ENCODE results near the gene ANO10.
"Not testable (repeated sequence)": the region's sequence is repeated elsewhere in the genome, so short reads cannot be mapped to it uniquely, and the experiment has no call there.

Gene ANO10

DNA sequence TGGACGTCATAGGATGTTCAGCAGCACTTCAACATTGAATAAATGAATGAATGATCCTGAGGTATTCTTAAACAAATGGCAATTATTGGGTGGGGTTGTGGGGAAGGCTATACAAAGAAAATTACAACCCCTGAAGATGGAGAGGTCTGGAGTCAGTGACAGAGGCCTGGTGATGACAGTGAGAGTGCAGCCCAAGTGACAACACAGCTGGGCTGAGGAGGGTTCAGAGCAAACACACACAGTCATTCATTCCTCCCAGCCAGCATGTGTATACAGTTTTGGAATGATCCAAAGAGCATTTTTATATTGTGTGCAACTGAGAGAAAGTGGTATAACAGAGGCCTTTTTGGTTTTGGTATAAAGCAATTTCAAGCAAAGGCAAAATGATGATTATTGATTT, 148.1 kb downstream of the ANO10 start:
- no peak for DNase-seq (ENCODE audit: low read depth in 3 of 3)

- no peak for DNase-seq (ENCODE audit: low read depth in 3 of 3)
Observed at GRCh38 chr3:43473244-43473643, 148.6 kb downstream of the ANO10 start.

GRCh38 chr3:43468133-43468532, 153.7 kb downstream of the ANO10 start:
- no peak for DNase-seq (ENCODE audit: low read depth in 3 of 3)

DNA sequence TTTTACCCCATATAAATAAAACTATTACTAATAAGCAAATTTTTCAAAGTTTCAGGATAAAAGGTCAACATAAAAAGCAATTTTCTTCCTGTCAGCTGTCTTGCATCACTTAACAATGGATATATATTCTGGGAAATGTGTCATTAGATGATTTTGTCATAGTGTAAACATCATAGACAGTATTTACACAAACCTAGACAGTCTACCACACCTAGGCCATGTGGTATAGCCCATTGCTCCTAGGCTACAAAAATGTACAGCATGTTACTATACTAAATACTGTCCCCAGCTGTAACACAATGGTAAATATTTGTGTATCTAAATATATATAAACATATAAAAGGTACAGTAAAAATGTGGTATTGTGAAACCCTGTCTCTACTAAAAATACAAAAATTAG, 156.7 kb downstream of the ANO10 start:
- DNase-seq (ENCODE audit: low read depth in 3 of 3): no peak

- not testable (repeated sequence) for DNase-seq (ENCODE audit: low read depth in 3 of 3)
Observed at GRCh38 chr3:43462566-43462965, 159.2 kb downstream of the ANO10 start.

- no peak for DNase-seq (ENCODE audit: low read depth in 3 of 3)
Observed at GRCh38 chr3:43461345-43461744, 160.5 kb downstream of the ANO10 start.

- not testable (repeated sequence) for DNase-seq (ENCODE audit: low read depth in 3 of 3)
Observed at GRCh38 chr3:43457038-43457437, 164.8 kb downstream of the ANO10 start.

DNA sequence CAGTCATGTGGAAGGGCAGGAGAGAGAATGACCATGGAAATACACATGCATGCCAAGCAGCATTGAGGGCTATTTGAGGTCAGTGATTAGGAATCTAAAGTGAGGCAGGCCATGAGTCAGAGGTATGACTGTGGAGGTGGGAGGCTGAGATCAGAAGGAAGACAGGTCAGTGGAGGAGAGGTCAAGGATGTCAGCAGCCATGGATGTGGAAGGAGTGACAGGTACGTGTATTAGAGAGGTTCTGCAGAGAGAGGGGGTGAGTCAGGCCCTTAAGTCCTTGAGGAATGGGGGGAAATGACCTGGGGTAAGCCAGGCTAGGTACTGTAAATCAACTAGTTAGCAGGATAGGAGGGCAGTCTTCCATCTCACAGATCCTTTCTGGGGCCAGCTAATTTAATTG, 166.6 kb downstream of the ANO10 start:
- no peak for DNase-seq (ENCODE audit: low read depth in 3 of 3)

- no peak for DNase-seq (ENCODE audit: low read depth in 3 of 3)
Observed at GRCh38 chr3:43453981-43454380, 167.8 kb downstream of the ANO10 start.

DNA sequence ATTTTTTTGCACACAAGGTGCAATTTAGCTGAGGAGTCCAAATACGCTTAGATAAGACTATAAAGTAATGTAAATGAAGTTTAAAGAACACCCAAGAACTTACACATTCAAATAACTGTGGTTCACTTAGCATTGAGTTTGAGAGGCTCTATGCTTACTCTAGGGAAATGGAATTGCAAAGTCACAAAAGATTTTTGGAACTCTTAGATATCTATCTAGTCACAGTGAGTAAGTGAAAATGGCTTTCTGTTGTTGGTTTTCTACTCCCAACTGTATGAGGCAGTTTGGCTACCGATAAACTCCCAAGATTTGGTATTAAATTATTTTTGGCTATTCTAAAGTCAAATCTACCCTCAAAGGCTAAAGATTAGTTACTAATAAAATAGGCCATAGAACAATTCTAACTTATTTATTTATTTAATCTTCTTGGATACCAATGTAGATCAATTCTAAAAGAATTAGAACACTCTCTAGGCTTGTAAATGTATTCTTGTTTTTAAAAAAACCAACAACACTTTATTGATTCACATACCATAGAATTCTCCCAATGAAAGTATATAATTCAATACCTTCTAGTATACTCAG, 170.0 kb downstream of the ANO10 start:
- no peak for DNase-seq (ENCODE audit: low read depth in 3 of 3)

DNA sequence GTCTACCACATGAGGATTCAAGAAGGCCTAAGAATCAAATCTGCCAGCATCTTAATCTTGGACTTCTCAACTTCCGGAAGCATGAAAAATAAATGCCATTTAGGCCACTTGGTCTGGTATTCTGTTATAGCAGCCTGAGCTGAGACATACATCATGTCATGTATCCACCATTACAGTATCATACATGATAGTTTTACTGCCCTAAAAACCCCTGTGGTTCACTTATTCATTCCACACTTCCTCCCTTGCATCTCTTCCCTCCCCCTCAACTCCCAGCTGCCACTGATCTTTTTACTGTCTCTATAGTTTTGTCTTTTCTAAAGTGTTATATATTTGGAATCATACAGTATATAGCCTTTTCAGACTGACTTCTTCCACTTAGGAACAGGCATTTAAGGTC, 173.7 kb downstream of the ANO10 start:
- DNase-seq (ENCODE audit: low read depth in 3 of 3): no peak

GRCh38 chr3:43445820-43446219, 176.0 kb downstream of the ANO10 start:
- DNase-seq (ENCODE audit: low read depth in 3 of 3): no peak

GRCh38 chr3:43442872-43443395, 178.9 kb downstream of the ANO10 start:
- no peak for DNase-seq (ENCODE audit: low read depth in 3 of 3)

DNA sequence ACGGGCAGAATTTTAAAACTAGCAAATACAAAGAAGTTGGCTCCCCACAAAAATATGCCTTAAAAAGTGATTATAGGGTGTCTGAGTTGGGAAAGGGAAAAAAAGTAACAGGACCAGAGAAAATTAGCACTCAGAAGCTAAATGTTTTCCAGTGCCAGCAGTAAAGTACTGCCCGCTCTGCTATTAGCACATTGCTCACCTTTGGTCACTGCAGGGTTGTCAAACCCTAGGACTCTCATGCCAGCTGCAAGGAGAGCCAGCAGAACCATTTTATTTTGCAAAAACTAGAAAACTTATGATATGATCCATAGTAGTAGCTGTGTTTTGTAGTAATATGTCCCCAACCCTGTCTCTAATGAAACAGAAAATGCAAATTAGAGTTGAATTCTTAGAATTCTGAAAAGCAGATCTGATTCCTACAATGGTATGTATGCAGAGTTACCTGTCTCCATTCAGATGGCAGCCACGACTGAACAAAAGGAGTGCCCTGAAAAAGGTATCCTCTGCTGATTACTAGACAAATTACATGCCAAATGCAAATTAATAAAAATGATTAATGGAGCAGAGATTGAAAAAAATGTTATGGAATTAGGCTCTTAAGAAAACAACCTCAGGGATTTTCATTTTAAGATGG, 185.2 kb downstream of the ANO10 start:
- DNase-seq (ENCODE audit: low read depth in 3 of 3): no peak

DNA sequence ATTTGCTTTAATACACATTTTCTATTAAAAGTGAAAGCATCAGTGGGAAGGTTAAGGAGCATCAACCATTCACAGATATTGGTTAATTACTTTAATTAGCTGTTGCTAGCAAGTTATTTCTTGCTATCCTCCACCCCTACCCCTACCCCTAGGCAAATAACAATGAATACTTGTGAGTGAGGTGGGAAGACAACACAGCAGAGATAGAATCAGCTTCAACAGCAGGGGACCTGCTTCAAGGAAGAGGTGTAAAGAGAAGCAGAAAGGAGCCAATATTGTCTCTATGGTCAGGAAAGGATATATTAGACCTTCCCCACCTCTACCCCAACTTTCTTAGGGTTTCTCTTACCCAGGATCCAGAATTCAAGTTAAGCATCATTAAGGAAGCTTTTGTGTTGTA, 186.1 kb downstream of the ANO10 start:
- no peak for DNase-seq (ENCODE audit: low read depth in 3 of 3)

DNA sequence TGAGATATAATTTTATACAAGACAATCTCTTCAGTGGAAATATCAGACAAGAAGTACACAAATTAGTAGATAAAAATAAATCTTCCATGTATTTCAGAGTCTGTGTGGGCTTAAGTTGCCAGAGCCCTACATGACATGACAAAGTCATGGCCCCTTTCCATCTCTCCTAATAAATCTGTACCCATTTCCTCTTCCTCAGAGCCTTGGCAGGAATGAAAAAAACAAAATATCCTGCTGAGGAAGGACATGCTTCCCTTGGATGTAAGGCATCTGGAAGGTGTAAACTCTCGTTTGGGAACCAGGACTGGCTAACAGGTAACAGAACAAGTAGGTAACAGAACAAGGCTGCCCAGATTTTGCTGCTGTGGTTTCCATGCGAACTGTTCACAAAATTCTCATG, 187.4 kb downstream of the ANO10 start:
- no peak for DNase-seq (ENCODE audit: low read depth in 3 of 3)

DNA sequence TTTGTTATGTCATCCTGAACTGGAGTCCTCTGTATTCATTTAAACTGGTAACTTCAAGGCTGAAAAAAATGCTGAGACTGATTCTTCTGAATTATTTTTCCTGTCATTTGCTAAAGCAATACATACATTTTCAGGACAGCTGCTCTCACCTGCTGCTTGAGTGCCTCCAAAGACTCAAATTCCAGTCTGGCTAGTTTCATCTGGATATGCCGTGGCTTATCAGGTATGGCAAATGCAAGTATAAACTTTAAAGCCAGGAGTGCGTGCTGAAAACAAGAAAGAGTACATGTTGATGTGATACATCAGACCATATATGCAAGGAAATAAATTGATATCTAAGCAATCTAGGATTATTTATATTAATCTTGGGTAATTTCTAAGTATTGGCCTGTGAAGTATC, 189.3 kb downstream of the ANO10 start:
- DNase-seq (ENCODE audit: low read depth in 3 of 3): no peak

GRCh38 chr3:43426388-43426787, 195.4 kb downstream of the ANO10 start:
- DNase-seq (ENCODE audit: low read depth in 3 of 3): no peak

GRCh38 chr3:43425829-43426228, 196.0 kb downstream of the ANO10 start:
- DNase-seq (ENCODE audit: low read depth in 3 of 3): no peak

GRCh38 chr3:43423639-43424038, 198.2 kb downstream of the ANO10 start:
- DNase-seq (ENCODE audit: low read depth in 3 of 3): no peak

DNA sequence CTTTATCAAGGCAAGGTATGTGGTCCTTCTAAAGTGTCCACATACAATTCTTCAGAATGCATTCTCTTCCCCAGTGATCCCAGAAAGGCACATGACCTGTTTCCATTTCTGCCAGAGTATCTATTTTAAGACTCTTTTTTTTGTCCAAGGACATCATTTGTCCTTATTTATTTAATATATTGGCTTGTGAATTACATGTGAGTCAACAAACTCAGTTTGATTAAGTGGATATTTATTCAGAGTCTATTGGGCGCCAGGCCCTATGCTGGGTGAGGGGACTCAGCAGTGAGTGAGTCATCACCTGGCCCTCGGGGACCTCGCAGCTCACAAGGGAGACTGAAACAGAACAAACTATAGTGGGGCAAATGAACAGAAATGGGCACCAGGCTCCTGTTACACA, 198.7 kb downstream of the ANO10 start:
- DNase-seq (ENCODE audit: low read depth in 3 of 3): no peak

- DNase-seq (ENCODE audit: low read depth in 3 of 3): no peak
Observed at GRCh38 chr3:43418601-43419272, 203.1 kb downstream of the ANO10 start.

GRCh38 chr3:43417133-43417532, 204.7 kb downstream of the ANO10 start:
- DNase-seq (ENCODE audit: low read depth in 3 of 3): no peak

Measured in stimulated activated CD4-positive, alpha-beta T cell treated with anti-CD3 and anti-CD28 coated beads, TNF-alpha, amount 100 ng/mL, for 24 hours (primary cell).